T-helper 2 cell treated with Interferon-gamma antibody and Interleukin-4, amounts not matched to agents 5 μg/mL and 100 μg/mL, for 36 hours (primary cell): Measurements from ENCODE around the gene VGLL4.
"Not testable (repeated sequence)": the region's sequence is repeated elsewhere in the genome, so short reads cannot be mapped to it uniquely, and the experiment has no call there.

Experiments
- DNase-seq: peaks from one replicate; pipeline ENCODE4 v3.0.0; 2021; ENCODE audit warnings: low spot score
- H3K27ac Mint-ChIP-seq: one replicate; pipeline ENCODE4 v1.8.0; 2021; ENCODE audit warnings: mild to moderate bottlenecking, mixed read lengths
- H3K27me3 Mint-ChIP-seq: one replicate; pipeline ENCODE4 v1.8.0; 2021; ENCODE audit warnings: low read depth, mixed read lengths
- H3K36me3 Mint-ChIP-seq: one replicate; pipeline ENCODE4 v1.8.0; 2021; ENCODE audit warnings: low read depth, mixed read lengths
- H3K4me1 Mint-ChIP-seq: one replicate; pipeline ENCODE4 v1.8.0; 2021; ENCODE audit warnings: low read depth, mixed read lengths
- H3K4me3 Mint-ChIP-seq: one replicate; pipeline ENCODE4 v1.8.0; 2022; ENCODE audit warnings: mild to moderate bottlenecking, moderate library complexity, mixed read lengths
- H3K9me3 Mint-ChIP-seq: one replicate; pipeline ENCODE4 v1.8.0; 2021; ENCODE audit warnings: mixed read lengths

The VGLL4 gene

DNA sequence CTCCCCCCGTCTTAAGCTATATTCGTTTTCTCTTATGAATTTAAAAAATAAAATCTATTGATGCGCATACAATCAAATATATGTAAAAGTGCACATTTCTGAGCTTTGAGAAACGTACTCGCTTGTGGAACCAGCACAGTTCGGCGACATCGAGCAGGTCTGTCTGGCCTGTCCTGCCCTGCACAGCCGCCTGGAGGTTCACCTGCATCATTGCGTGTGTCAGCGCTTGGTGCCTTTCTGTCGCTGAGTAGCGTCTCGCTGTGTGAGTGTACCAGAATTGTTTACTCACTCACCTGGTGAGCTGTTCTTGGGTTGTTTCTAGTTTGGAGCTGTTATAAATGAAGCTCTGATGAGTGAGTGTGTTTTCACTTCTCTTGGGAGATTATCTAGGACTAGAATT is 104.0 kb downstream of the VGLL4 start:
- no peak overlapping the region for H3K27ac Mint-ChIP-seq
- no peak for DNase-seq

DNA sequence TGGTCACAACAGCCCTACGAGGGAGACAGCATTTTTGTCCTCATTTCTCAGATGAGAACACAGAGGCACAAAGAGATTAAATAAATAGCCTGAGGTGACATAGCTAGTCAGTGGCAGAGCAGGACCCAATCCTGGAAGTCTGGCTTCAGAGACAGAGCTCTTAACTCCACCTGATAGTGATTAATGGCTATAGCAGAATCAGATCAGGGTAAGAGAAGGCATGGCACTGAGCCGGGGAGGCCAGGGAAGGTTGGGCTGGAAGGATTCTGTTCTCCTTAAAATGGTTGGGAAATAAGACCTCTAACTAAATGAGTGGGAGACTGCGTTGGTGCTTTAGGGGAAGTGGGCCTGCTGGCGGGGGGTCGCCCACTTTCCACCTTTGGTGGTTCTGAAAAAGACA is 104.5 kb downstream of the VGLL4 start:
- Mint-ChIP-seq H3K4me3 (no peak overlapping the region), H3K9me3 (no peaks in the 10 kb centered on the region), H3K27ac (no peak overlapping the region)

More for the DNA sequence above, 104.0 kb downstream of the VGLL4 start:
- no peaks in the 10 kb centered on the region for H3K9me3 Mint-ChIP-seq
- no peaks in the 10 kb centered on the region for H3K4me1 Mint-ChIP-seq
- no peaks in the 10 kb centered on the region for H3K36me3 Mint-ChIP-seq
- no peaks in the 10 kb centered on the region for H3K27me3 Mint-ChIP-seq
- no peak overlapping the region for H3K4me3 Mint-ChIP-seq

DNA sequence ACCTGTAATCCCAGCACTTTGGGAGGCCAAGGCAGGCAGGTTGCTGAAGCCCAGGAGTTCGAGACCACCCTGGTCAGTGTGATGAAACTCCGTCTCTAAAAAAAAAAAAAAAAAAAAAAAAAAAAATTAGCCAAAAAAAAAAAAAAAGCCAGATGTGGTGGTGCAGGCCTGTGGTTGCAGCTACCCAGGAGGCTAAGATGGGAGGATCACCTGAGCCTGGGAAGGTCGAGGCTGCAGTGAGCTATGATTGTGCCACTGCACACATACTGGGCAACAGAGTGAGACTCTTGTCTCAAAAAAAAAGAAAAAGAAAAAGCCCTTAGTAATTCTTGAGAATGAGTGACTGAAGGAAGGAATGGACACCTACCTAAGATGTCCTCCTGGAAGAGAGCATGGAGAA is 105.1 kb downstream of the VGLL4 start:
- H3K27ac Mint-ChIP-seq: no peak overlapping the region
- no peaks in the 10 kb centered on the region for H3K9me3 Mint-ChIP-seq
- H3K27me3 Mint-ChIP-seq: no peaks in the 10 kb centered on the region
- H3K4me1 Mint-ChIP-seq: no peaks in the 10 kb centered on the region
- H3K4me3 Mint-ChIP-seq: no peak overlapping the region
- no peak for DNase-seq
- H3K36me3 Mint-ChIP-seq: no peaks in the 10 kb centered on the region

More for the DNA sequence above, 104.5 kb downstream of the VGLL4 start:
- H3K4me1 Mint-ChIP-seq: no peaks in the 10 kb centered on the region
- DNase-seq: no peak
- H3K36me3 Mint-ChIP-seq: no peaks in the 10 kb centered on the region
- no peaks in the 10 kb centered on the region for H3K27me3 Mint-ChIP-seq

DNA sequence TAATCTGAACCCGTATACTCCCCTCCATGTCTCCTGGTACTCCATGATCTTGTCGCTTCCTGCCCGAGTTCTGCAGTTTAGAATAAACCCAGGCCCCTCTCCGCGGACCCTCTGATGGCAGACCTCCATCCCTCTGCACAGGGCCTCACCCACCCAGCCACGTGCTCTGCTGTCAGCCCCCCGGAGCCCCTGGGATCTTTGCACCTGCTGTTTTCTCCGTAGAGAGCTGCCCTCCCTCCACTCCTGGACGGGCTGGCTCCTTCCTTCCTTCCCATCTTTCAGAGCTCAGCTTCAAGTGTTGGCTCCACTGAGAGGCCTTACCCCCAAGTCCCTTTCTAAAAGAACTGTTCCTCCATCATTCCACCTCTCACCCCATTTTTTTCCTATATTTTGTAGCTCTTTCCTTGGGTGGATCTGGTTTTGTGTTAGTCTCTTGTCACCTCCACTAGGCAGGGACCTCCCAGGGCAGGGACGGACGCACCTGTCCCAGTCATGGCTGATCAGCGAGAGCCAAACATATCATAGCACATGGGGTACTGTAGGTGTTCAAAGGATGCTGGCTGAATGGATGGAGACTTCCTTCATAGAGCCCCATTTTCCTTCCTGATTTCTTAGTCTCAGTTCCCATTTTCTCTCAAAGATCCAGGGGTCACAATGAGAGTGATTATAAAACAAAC is 106.6 kb downstream of the VGLL4 start:
- peak overlapping the region; percentile 53 for H3K27ac Mint-ChIP-seq
- DNase-seq: no peak
- no peaks in the 10 kb centered on the region for H3K36me3 Mint-ChIP-seq
- H3K4me1 Mint-ChIP-seq: no peaks in the 10 kb centered on the region
- no peaks in the 10 kb centered on the region for H3K27me3 Mint-ChIP-seq
- H3K9me3 Mint-ChIP-seq: no peaks in the 10 kb centered on the region
- no peak overlapping the region for H3K4me3 Mint-ChIP-seq

DNA sequence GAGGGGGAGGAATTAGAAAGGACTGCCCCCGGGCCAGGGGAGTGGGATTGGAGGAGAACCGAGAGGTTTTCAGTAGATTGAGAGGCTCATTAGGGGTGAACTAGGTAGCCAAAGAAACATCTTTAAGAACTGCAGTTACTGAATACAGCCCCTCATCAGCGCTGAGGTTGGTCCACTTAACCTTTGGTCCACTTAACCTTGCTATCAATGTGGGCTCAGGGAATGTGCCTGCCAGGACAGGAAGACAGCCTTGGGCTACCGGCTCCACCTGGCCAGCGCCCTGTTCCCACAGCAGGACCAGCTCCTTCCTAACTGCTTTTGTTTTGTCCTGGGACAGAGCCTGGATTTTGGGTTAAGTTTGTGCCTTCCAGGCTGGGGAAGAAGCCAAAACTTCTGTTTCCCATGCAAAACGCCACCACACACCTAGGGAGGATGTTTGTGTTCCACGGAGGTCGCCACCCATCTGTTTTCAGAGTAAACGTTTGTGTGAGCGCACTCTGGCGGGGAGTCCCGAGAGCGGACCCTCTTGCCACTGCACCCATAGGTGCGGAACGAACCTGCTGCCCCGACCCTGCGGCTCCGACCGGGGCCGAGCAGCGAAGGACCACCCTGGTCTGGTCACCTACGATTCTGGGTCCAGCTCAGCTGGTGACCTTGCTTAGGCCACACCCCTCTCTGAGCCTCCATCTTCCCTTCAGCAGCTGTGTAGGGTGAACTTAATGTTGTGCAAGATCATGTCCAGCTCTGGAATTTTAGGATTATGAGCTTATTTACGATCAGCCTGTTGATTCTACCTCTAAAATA is 107.4 kb downstream of the VGLL4 start:
- Mint-ChIP-seq H3K4me1 (no peaks in the 10 kb centered on the region), H3K9me3 (no peaks in the 10 kb centered on the region), H3K36me3 (no peaks in the 10 kb centered on the region), H3K27me3 (no peaks in the 10 kb centered on the region), H3K27ac (no peak overlapping the region), H3K4me3 (no peak overlapping the region)
- DNase-seq: no peak

DNA sequence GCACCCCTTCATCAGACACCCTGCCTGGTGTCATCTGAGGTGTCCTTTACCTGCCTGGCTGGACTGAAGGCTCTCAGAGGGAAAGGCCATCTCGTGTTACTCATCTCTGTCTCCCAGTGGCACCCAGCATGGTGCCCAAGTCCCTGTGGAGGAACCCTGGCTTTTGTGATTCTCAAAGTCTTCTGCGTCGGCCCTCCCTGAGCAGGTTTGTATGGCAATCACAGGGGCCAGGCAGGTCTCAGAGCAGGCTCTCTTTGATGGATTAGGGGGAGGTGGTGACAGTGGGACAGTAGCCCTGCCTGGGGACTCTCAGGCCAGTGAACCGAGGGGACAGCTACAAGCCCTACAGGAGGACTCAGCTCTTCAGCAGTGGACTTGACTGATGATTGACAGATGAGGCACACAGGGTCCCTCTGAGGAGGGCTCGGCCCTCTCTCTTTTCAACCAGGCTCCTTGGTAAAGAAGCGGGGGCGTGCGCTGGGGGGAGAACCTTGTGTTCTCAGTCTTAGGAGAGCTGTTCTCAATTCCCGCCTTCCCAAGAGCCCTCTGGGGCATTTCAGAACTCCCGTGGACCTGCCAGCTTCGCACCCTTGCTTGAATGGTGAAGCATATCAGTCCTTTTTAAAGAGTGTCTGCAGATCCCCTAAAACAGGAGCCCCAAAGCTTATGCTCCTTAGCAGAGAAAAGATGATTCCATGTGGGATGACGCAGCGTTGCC is 108.3 kb downstream of the VGLL4 start:
- no peaks in the 10 kb centered on the region for H3K27me3 Mint-ChIP-seq
- no peaks in the 10 kb centered on the region for H3K36me3 Mint-ChIP-seq
- H3K27ac Mint-ChIP-seq: no peak overlapping the region

DNA sequence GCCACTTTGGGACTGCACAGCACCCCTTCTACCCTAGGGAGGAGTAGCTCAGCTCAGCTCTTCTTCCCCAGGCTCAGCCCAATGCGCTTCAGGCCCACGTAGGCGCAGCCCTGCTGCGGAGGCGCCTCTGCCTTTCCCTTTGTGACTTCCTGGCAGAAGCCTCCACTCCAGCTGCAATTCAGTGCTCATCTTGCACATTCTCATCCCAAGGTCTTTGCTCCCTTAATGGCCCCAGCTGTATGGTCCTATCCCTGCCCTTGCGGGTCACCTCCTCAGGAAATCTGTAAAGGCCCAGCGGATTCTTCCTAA is 109.0 kb downstream of the VGLL4 start:
- Mint-ChIP-seq H3K36me3 (no peaks in the 10 kb centered on the region), H3K4me1 (no peaks in the 10 kb centered on the region), H3K27me3 (no peaks in the 10 kb centered on the region), H3K9me3 (no peaks in the 10 kb centered on the region), H3K27ac (no peak overlapping the region), H3K4me3 (no peak overlapping the region)
- no peak for DNase-seq

More for the DNA sequence above, 108.3 kb downstream of the VGLL4 start:
- H3K4me1 Mint-ChIP-seq: no peaks in the 10 kb centered on the region
- no peaks in the 10 kb centered on the region for H3K9me3 Mint-ChIP-seq
- no peak overlapping the region for H3K4me3 Mint-ChIP-seq
- DNase-seq: no peak

DNA sequence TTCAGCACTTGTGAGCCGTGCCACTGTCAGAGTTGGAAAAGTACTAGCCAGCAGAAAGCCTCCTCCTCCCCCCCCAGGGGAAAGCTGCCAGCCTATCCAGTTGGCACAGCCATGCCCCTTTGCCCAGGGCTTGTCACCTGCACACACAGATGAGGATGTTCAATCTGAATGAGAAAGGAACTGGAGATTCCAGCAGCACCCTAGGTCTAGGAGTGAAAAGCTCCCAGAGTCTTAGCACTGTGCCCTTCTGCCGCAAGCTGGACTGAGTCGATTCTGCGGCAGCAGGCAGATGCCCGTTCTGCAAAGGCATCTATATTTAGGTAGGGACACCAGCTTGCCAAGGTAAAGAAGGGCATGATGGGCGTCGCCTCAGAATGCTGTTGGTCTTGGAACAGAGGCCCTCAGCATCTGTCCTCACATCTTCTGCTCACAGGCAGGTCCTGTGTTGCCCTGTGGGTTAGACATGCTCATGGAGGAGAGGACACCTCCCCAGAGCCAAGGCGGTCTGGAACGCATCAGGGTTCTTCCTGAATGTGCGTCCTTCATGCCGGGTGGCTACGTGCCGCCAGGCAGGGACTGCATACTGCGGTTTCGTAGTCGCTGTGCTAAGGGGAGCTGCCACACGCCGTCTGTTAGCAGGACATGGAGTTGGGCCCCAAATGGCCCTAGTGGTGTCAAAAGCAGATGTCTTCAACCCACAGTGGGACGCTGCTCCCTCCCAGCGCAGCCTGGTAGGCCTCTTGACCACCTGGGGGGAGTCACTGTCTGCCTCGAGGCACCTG is 109.5 kb downstream of the VGLL4 start:
- Mint-ChIP-seq H3K27ac (no peak overlapping the region), H3K9me3 (no peaks in the 10 kb centered on the region)

DNA sequence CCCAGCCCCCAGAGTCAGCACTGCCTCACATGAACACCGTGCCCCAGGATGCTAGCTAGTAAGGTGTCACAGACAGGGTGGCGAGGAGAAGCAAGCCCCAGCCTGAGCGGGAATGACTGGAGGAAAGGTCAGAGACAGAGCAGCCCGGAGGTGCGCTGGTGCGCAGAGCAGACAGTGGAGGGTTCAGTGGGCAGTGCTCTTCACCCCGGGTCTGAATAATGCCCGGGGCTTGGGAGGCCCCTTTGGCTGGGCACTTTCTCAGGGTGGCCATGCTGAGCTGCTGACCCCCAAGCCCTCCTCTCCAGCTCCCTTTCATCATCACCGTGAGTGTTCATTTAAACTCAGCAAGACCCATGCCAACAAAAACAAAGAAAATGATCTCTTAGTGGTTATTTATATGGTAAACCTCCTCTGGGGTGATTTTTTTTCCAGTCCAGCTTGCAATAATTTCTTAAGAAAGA is 110.8 kb downstream of the VGLL4 start:
- peaks cover 3% of the 10 kb centered on the region for H3K36me3 Mint-ChIP-seq
- no peak for DNase-seq
- H3K4me1 Mint-ChIP-seq: no peaks in the 10 kb centered on the region
- H3K27me3 Mint-ChIP-seq: no peaks in the 10 kb centered on the region
- H3K9me3 Mint-ChIP-seq: no peaks in the 10 kb centered on the region
- H3K4me3 Mint-ChIP-seq: no peak overlapping the region
- no peak overlapping the region for H3K27ac Mint-ChIP-seq

More for the DNA sequence above, 109.5 kb downstream of the VGLL4 start:
- Mint-ChIP-seq H3K4me3 (no peak overlapping the region), H3K27me3 (no peaks in the 10 kb centered on the region), H3K4me1 (no peaks in the 10 kb centered on the region), H3K36me3 (no peaks in the 10 kb centered on the region)
- DNase-seq: no peak

DNA sequence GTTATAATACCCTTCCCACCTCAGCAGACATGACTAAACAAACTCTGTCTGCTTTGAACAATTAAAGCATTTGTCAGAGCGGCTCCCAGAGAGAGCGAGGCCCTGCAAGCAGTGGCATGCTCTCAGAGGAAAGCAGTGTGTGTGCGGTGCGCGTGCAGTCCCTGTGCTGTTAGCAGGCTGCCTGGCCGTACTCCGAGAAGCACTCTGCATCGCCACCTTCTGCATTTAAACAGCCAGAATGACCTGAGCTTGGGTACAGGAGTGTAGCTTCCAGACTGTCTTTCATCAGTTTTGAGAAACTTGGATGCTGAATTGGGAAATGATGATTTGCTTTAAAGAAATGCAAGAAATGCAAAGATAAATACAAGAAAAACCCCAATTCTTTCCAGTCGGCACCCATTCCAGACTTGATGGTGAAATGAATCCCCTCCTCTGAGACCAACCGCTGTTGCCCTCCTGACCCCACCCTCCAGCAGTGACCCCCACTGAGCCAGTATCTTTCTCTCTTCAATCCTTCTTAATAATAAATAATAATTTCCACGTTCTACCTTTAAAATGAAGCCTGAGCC is 113.5 kb downstream of the VGLL4 start:
- no peak overlapping the region for H3K27ac Mint-ChIP-seq
- no peaks in the 10 kb centered on the region for H3K27me3 Mint-ChIP-seq
- H3K4me1 Mint-ChIP-seq: no peaks in the 10 kb centered on the region
- DNase-seq: no peak
- H3K4me3 Mint-ChIP-seq: no peak overlapping the region
- H3K36me3 Mint-ChIP-seq: peaks cover 7% of the 10 kb centered on the region
- H3K9me3 Mint-ChIP-seq: peaks cover 4% of the 10 kb centered on the region

DNA sequence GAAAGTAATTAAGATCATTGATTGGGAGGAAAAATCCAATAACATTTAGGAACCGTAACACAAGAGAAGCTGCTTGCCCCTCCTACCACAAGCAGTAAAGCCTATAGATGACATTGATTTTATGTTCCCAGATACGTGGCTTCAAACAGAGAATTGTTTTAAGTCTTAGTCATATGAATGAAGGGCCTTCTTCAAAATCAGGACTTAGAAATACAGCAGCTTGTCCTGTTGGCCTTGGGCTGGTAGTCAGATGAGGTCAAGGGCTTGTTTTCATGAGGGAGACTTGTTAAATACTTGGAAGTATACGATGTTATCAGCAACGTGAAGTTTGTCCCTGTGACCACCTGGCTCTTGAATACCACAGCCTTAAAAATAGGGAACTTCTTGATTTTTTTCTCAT is 114.4 kb downstream of the VGLL4 start:
- H3K4me3 Mint-ChIP-seq: no peak overlapping the region
- no peaks in the 10 kb centered on the region for H3K27me3 Mint-ChIP-seq
- peaks cover 4% of the 10 kb centered on the region for H3K9me3 Mint-ChIP-seq
- H3K36me3 Mint-ChIP-seq: peaks cover 7% of the 10 kb centered on the region
- DNase-seq: no peak
- H3K4me1 Mint-ChIP-seq: no peaks in the 10 kb centered on the region
- no peak overlapping the region for H3K27ac Mint-ChIP-seq

DNA sequence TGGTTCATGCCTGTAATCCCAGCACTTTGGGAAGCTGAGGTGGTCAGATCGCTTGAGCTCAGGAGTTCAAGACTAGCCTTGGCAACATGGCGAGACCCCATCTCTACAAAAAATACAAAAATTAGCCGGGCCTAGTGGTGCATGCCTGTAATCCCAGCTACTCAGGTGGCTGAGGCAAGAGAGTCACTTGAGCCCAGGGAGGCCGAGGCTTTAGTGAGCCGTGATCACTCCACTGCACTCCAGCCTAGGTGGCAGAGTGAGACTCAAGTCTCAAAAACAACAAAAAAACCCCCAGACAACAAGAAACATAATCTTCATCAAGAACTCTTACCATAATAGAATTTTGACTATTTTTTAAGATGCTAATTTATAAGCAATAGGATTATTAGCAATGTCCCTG is 117.6 kb downstream of the VGLL4 start:
- H3K9me3 Mint-ChIP-seq, DNase-seq, H3K4me3 Mint-ChIP-seq, H3K27ac Mint-ChIP-seq, H3K36me3 Mint-ChIP-seq, H3K27me3 Mint-ChIP-seq, H3K4me1 Mint-ChIP-seq: not testable (repeated sequence)

DNA sequence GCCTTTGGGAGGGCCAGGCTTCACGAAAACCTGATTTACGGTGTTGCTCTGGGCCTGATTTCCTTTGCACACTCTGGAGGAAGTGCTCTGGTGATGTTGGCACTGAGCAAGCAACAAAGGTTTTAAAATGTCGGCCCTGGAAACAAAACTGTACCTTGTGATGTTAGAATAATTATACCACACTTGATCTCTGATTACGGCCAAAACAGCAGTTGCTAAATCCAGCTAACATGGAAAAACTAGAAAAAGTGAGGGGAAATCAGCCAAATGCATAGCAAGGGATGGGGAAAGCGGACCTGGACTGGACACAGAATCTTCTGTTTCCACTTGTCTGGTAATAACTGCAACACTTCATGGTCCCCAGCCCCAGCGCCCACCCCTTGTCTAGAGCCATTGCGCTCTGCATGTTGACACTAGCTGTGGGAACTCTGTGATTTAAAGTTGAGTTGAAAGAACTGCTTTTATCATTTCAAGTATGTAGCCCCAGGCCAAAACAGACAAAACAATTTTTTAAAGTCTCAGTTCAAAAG is 120.1 kb downstream of the VGLL4 start:
- Mint-ChIP-seq H3K27me3 (no peaks in the 10 kb centered on the region), H3K36me3 (peaks cover 7% of the 10 kb centered on the region), H3K9me3 (peaks cover 4% of the 10 kb centered on the region), H3K4me1 (no peaks in the 10 kb centered on the region), H3K4me3 (no peak overlapping the region), H3K27ac (no peak overlapping the region)
- no peak for DNase-seq
